HCT116 (cell line): ENCODE measurements around the gene RDH14. TPM values are rescaled to one million over a fixed set of nuclear protein-coding genes. Genes with fewer than 3 reads are reported as not detected.

Experiments used
- ATAC-seq: fragments of 200-7000 bp; cut with Tn5 transposase; 2 replicates; pipeline ENCODE4 v1.9.1; 2020; ENCODE audit warnings: mild to moderate bottlenecking, moderate library complexity
- BruUV-seq: library from RNA; stranded (reverse); fragments of 400-500 nt; replicated peaks from 2 replicates; lab custom pipeline; 2021; lab: Mats Ljungman, UMichigan
- CTCF ChIA-PET: fragments of 300-600 bp; sonication (Branson Sonifier 250); formaldehyde crosslinking; loops from one replicate; lab custom pipeline; 2021; ENCODE audit warnings: antibody characterized with exemption; lab: Charles Lee
- POLR2A ChIA-PET: fragments of 300-600, 350-600 bp; sonication (Branson Sonifier 250); formaldehyde crosslinking; loops from one replicate; lab custom pipeline; 2021; ENCODE audit warnings: antibody characterized with exemption; lab: Charles Lee
- RAD21 ChIA-PET, 2 experiments: fragments of 300-600 bp; sonication (Branson Sonifier 250); formaldehyde crosslinking; loops; one replicate each; lab custom pipeline; 2023; ENCODE audit warnings: low total read pairs in 2 of 2; ENCODE audit not compliant: uncharacterized antibody in 2 of 2, unreplicated experiment in 2 of 2, low non-redundant PET in 1 of 2; lab: Charles Lee
- DNase-seq: peaks from one replicate; pipeline ENCODE4 v3.0.0-alpha.2; 2010; ENCODE audit warnings: low read depth, low spot score
- H2AFZ ChIP-seq: fragments of 200-600 bp; shearing (Covaris generic), sonication (generic); 2 replicates; pipeline ENCODE4 v1.6.1; 2017; ENCODE audit warnings: low read depth, mixed run types, mixed read lengths, antibody characterized with exemption, low read length; ENCODE audit not compliant: poor library complexity, severe bottlenecking
- H3K27ac ChIP-seq: 2 replicates; pipeline ENCODE4 v1.5.1; 2012; ENCODE audit warnings: low read depth, low read length
- H3K27me3 ChIP-seq: fragments of 200-600 bp; sonication (generic); 2 replicates; pipeline ENCODE4 v1.6.1; 2016; ENCODE audit warnings: mixed run types, low read length, mixed read lengths; ENCODE audit not compliant: insufficient read depth
- H3K36me3 ChIP-seq, 2 experiments: fragments of 200-500 bp in 1 of 2; fragments of 200-600 bp in 1 of 2; sonication (Bioruptor generic) in 1 of 2; sonication (generic) in 1 of 2; 2 replicates each; pipeline versions ENCODE4 v1.5.1 to v1.6.1; 2014 to 2016; ENCODE audit warnings: low read length in 2 of 2, inconsistent platforms in 1 of 2, mixed read lengths in 1 of 2, mixed run types in 1 of 2; ENCODE audit not compliant: insufficient read depth in 2 of 2, control insufficient read depth in 1 of 2
- H3K4me1 ChIP-seq, 2 experiments: fragments of 200-600 bp in 1 of 2; sonication (generic) in 1 of 2; 2 replicates each; pipeline versions ENCODE4 v1.5.1 to v1.6.1; 2012 to 2017; ENCODE audit warnings: low read length in 2 of 2, inconsistent platforms in 1 of 2, mild to moderate bottlenecking in 1 of 2, mixed read lengths in 1 of 2, mixed run types in 1 of 2, moderate library complexity in 1 of 2; ENCODE audit not compliant: insufficient read depth in 2 of 2, control insufficient read depth in 1 of 2
- H3K4me2 ChIP-seq: fragments of 200-600 bp; sonication (generic); 2 replicates; pipeline ENCODE4 v1.6.1; 2017; ENCODE audit warnings: mixed run types, low read length, mixed read lengths
- H3K4me3 ChIP-seq, 2 experiments: fragments of 200-600 bp in 1 of 2; sonication (generic) in 1 of 2; replicated peaks in 1 of 2; 2 replicates each; pipeline ENCODE4 v1.5.1; 2011 to 2016; ENCODE audit warnings: low read length in 2 of 2, control low read depth in 1 of 2, low read depth in 1 of 2, mild to moderate bottlenecking in 1 of 2, mixed read lengths in 1 of 2, mixed run types in 1 of 2
- H3K79me2 ChIP-seq: fragments of 200-600 bp; sonication (generic); 2 replicates; pipeline ENCODE4 v1.6.1; 2017; ENCODE audit warnings: mild to moderate bottlenecking, mixed run types, low read length, moderate library complexity, mixed read lengths; ENCODE audit not compliant: insufficient read depth
- H3K9ac ChIP-seq: fragments of 200-600 bp; sonication (generic); 2 replicates; pipeline ENCODE4 v1.6.1; 2016; ENCODE audit warnings: low read length, mixed read lengths
- H3K9me2 ChIP-seq: fragments of 200-600 bp; sonication (generic), shearing (Covaris generic); 2 replicates; pipeline ENCODE4 v1.6.1; 2017; ENCODE audit warnings: mixed run types, mild to moderate bottlenecking, moderate library complexity; ENCODE audit not compliant: insufficient read depth
- H3K9me3 ChIP-seq, 2 experiments: fragments of 200-500 bp in 1 of 2; fragments of 200-600 bp in 1 of 2; sonication (Bioruptor generic) in 1 of 2; sonication (generic) in 1 of 2; 2 replicates each; pipeline ENCODE4 v1.6.1; 2014 to 2017; ENCODE audit warnings: low read length in 2 of 2, mixed read lengths in 2 of 2, inconsistent platforms in 1 of 2, low read depth in 1 of 2, mild to moderate bottlenecking in 1 of 2, mixed run types in 1 of 2, moderate library complexity in 1 of 2; ENCODE audit not compliant: control insufficient read depth in 1 of 2, insufficient read depth in 1 of 2
- H4K20me1 ChIP-seq: fragments of 200-600 bp; sonication (generic), shearing (Covaris generic); 2 replicates; pipeline ENCODE4 v1.6.1; 2017; ENCODE audit warnings: mixed run types, mild to moderate bottlenecking, moderate library complexity; ENCODE audit not compliant: insufficient read depth
- CEBPB ChIP-seq: IDR thresholded peaks from 2 replicates; pipeline ENCODE4 v1.6.1; 2012; ENCODE audit warnings: low read depth
- ELF1 ChIP-seq: IDR thresholded peaks from 2 replicates; pipeline ENCODE4 v1.6.1; 2012; ENCODE audit warnings: low read depth, borderline replicate concordance
- EZH2 ChIP-seq: fragments of 200-600 bp; sonication (generic); IDR thresholded peaks from 2 replicates; pipeline ENCODE4 v1.6.1; 2017; ENCODE audit warnings: antibody characterized with exemption, mixed run types
- JUND ChIP-seq: IDR thresholded peaks from 2 replicates; pipeline ENCODE4 v1.6.1; 2012
- POLR2A ChIP-seq: IDR thresholded peaks from 2 replicates; pipeline ENCODE4 v1.7.0; 2011; ENCODE audit warnings: borderline replicate concordance; ENCODE audit not compliant: insufficient read depth, insufficient read length; ENCODE audit errors: extremely low read depth
- POLR2AphosphoS5 ChIP-seq: IDR thresholded peaks from 2 replicates; pipeline ENCODE4 v1.6.1; 2011; ENCODE audit warnings: mild to moderate bottlenecking, low read depth, low read length, moderate library complexity
- SP1 ChIP-seq: IDR thresholded peaks from 2 replicates; pipeline ENCODE4 v1.6.1; 2012; ENCODE audit warnings: low read depth
- TCF7L2 ChIP-seq: IDR thresholded peaks from 2 replicates; pipeline ENCODE4 v1.7.0; 2011; ENCODE audit warnings: borderline replicate concordance, inconsistent platforms; ENCODE audit not compliant: insufficient read depth, insufficient read length; ENCODE audit errors: extremely low read depth
- ZNF274 ChIP-seq: fragments of 200-500 bp; sonication (Bioruptor generic); IDR thresholded peaks from 2 replicates; pipeline ENCODE4 v1.6.1; 2014; ENCODE audit warnings: mild to moderate bottlenecking, low read depth, low read length, inconsistent platforms
- intact Hi-C: fragments of 100-400 bp; cut with micrococcal nuclease; formaldehyde crosslinking; loops from 2 replicates; pipeline ENCODE4 v1.10.0; 2022
- total RNA-seq: library from RNA; stranded (reverse); gene quantifications from one replicate; pipeline ENCODE4 v1.2.1, GENCODE V29; 2021; ENCODE audit not compliant: unreplicated experiment
- TF ChIP-seq, protein P1 (sequence below): IDR thresholded peaks from 2 replicates; pipeline ENCODE4 v1.6.1; 2012
- TF ChIP-seq, protein P2 (sequence below): IDR thresholded peaks from 2 replicates; pipeline ENCODE4 v1.6.1; 2011; ENCODE audit warnings: mild to moderate bottlenecking, low read length, moderate library complexity; ENCODE audit not compliant: insufficient replicate concordance; ENCODE audit errors: extremely low read depth
- TF ChIP-seq, protein P3 (sequence below), 3 experiments: fragments of 200-600 bp in 1 of 3; sonication (generic) in 1 of 3; IDR thresholded peaks in 2 of 3; conservative IDR thresholded peaks in 1 of 3; 2 replicates each; pipeline ENCODE4 v1.5.1; 2012 to 2017; ENCODE audit warnings: low read depth in 2 of 3, low read length in 2 of 3, antibody characterized with exemption in 1 of 3, borderline replicate concordance in 1 of 3, control low read depth in 1 of 3, mild to moderate bottlenecking in 1 of 3, mixed read lengths in 1 of 3, mixed run types in 1 of 3, moderate library complexity in 1 of 3; ENCODE audit not compliant: insufficient read depth in 1 of 3
- TF ChIP-seq, protein P4 (sequence below): IDR thresholded peaks from 2 replicates; pipeline ENCODE4 v1.6.1; 2012; ENCODE audit warnings: low read depth
- TF ChIP-seq, protein P5 (sequence below): IDR thresholded peaks from 2 replicates; pipeline ENCODE4 v1.6.1; 2012

The RDH14 gene
- total RNA-seq, 1 experiment from 2014 or later: 15.5 TPM

DNA sequence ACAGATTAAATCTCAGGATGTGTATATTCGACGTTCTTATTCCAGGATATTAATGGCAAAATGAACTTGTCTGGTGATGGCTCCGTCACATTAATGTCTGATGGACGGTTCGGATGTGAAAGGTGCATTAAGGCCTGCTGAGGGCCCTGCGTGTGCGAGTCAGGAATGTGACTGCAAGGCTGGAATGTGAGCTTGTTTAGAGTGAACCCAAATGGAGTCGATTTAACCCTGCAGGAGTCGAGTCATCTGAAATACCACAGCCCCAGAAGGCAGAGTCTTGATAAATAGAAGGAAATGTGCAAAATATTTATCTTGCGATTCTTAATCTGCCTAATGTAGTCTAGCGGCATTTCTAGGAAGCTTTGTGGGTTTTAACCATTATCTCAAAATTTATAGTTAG lies 44.3 kb downstream of the RDH14 start:
- Histone ChIP-seq H3K4me2 (no peak overlapping the region), H3K9me2 (no peaks in the 10 kb centered on the region), H4K20me1 (no peaks in the 10 kb centered on the region), H3K9ac (no peak overlapping the region), H3K79me2 (no peaks in the 10 kb centered on the region), H3K4me3 (no peak overlapping the region), H3K27ac (no peak overlapping the region), H3K27me3 (peaks cover 16% of the 10 kb centered on the region; the same call in 1 of the 2 replicates), H3K4me1 (no peaks in the 10 kb centered on the region), H2AFZ (no peak overlapping the region)
- ChIA-PET CTCF (no interaction called here), POLR2A (no interaction called here)
- DNase-seq (no peak), ATAC-seq (no peak)
- BruUV-seq: no TSS peak
- intact Hi-C loops: no loop called here
- TF ChIP-seq, protein P1, sequence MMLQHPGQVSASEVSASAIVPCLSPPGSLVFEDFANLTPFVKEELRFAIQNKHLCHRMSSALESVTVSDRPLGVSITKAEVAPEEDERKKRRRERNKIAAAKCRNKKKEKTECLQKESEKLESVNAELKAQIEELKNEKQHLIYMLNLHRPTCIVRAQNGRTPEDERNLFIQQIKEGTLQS: no peak
- TF ChIP-seq POLR2AphosphoS5: no peak
- no peak for TF ChIP-seq POLR2A
- TF ChIP-seq SP1: no peak
- no peak for TF ChIP-seq CEBPB
- no peak for TF ChIP-seq ZNF274
- TF ChIP-seq, protein P2, sequence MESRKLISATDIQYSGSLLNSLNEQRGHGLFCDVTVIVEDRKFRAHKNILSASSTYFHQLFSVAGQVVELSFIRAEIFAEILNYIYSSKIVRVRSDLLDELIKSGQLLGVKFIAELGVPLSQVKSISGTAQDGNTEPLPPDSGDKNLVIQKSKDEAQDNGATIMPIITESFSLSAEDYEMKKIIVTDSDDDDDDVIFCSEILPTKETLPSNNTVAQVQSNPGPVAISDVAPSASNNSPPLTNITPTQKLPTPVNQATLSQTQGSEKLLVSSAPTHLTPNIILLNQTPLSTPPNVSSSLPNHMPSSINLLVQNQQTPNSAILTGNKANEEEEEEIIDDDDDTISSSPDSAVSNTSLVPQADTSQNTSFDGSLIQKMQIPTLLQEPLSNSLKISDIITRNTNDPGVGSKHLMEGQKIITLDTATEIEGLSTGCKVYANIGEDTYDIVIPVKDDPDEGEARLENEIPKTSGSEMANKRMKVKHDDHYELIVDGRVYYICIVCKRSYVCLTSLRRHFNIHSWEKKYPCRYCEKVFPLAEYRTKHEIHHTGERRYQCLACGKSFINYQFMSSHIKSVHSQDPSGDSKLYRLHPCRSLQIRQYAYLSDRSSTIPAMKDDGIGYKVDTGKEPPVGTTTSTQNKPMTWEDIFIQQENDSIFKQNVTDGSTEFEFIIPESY: no peak
- TF ChIP-seq, protein P3, sequence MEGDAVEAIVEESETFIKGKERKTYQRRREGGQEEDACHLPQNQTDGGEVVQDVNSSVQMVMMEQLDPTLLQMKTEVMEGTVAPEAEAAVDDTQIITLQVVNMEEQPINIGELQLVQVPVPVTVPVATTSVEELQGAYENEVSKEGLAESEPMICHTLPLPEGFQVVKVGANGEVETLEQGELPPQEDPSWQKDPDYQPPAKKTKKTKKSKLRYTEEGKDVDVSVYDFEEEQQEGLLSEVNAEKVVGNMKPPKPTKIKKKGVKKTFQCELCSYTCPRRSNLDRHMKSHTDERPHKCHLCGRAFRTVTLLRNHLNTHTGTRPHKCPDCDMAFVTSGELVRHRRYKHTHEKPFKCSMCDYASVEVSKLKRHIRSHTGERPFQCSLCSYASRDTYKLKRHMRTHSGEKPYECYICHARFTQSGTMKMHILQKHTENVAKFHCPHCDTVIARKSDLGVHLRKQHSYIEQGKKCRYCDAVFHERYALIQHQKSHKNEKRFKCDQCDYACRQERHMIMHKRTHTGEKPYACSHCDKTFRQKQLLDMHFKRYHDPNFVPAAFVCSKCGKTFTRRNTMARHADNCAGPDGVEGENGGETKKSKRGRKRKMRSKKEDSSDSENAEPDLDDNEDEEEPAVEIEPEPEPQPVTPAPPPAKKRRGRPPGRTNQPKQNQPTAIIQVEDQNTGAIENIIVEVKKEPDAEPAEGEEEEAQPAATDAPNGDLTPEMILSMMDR (IDR thresholded peaks at IDR 0.05 in 2 of 3, conservative IDR thresholded peaks at IDR 0.05 in 1 of 3; ENCODE audit: borderline replicate concordance in 1 of 3, insufficient read depth in 1 of 3, low read depth in 2 of 3, low read length in 2 of 3): no peak
- TF ChIP-seq, protein P4, sequence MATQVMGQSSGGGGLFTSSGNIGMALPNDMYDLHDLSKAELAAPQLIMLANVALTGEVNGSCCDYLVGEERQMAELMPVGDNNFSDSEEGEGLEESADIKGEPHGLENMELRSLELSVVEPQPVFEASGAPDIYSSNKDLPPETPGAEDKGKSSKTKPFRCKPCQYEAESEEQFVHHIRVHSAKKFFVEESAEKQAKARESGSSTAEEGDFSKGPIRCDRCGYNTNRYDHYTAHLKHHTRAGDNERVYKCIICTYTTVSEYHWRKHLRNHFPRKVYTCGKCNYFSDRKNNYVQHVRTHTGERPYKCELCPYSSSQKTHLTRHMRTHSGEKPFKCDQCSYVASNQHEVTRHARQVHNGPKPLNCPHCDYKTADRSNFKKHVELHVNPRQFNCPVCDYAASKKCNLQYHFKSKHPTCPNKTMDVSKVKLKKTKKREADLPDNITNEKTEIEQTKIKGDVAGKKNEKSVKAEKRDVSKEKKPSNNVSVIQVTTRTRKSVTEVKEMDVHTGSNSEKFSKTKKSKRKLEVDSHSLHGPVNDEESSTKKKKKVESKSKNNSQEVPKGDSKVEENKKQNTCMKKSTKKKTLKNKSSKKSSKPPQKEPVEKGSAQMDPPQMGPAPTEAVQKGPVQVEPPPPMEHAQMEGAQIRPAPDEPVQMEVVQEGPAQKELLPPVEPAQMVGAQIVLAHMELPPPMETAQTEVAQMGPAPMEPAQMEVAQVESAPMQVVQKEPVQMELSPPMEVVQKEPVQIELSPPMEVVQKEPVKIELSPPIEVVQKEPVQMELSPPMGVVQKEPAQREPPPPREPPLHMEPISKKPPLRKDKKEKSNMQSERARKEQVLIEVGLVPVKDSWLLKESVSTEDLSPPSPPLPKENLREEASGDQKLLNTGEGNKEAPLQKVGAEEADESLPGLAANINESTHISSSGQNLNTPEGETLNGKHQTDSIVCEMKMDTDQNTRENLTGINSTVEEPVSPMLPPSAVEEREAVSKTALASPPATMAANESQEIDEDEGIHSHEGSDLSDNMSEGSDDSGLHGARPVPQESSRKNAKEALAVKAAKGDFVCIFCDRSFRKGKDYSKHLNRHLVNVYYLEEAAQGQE: no peak
- TF ChIP-seq TCF7L2: no peak
- TF ChIP-seq ELF1: no peak
- TF ChIP-seq JUND: no peak
- TF ChIP-seq, protein P5, sequence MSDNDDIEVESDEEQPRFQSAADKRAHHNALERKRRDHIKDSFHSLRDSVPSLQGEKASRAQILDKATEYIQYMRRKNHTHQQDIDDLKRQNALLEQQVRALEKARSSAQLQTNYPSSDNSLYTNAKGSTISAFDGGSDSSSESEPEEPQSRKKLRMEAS: no peak
- TF ChIP-seq EZH2: no peak
- TF ChIP-seq, all 23 proteins: peak for 0
- RAD21 ChIA-PET: no interaction called here
- H3K9me3 ChIP-seq: no peaks in the 10 kb centered on the region
- no peaks in the 10 kb centered on the region for H3K36me3 ChIP-seq
